HTERT RPE-1 (cell line): ENCODE measurements around the gene FBXL13.
"Not testable (repeated sequence)": the region's sequence is repeated elsewhere in the genome, so short reads cannot be mapped to it uniquely, and the experiment has no call there.

Experiments used
- in situ Hi-C: fragments of 300-500 bp; cut with MboI; formaldehyde crosslinking; loops from 4 replicates; pipeline ENCODE4 v1.14.3; 2020; ENCODE audit warnings: low sequenced_read_pairs

The FBXL13 gene

GRCh38 chr7:102902052-102902451, 172.5 kb downstream of the FBXL13 start:
- in situ Hi-C loops: not testable (repeated sequence)

- in situ Hi-C loops: no loop called here
These were observed 176.1 kb downstream of the FBXL13 start for GRCh38 chr7:102898532-102898859.

GRCh38 chr7:102897856-102898531, 176.6 kb downstream of the FBXL13 start:
- in situ Hi-C loops: no loop called here

- in situ Hi-C loops: no loop called here
These were observed 177.4 kb downstream of the FBXL13 start for GRCh38 chr7:102897211-102897631.

GRCh38 chr7:102896585-102896984, 178.0 kb downstream of the FBXL13 start:
- in situ Hi-C loops: no loop called here

GRCh38 chr7:102895602-102896001, 179.0 kb downstream of the FBXL13 start:
- in situ Hi-C loops: no loop called here

GRCh38 chr7:102892631-102893278, 181.8 kb downstream of the FBXL13 start:
- in situ Hi-C loops: no loop called here

- in situ Hi-C loops: no loop called here
These were observed 182.8 kb downstream of the FBXL13 start for GRCh38 chr7:102891693-102892261.

- in situ Hi-C loops: no loop called here
These were observed 183.5 kb downstream of the FBXL13 start for GRCh38 chr7:102890971-102891692.

- in situ Hi-C loops: no loop called here
These were observed 184.2 kb downstream of the FBXL13 start for GRCh38 chr7:102890292-102890970.

GRCh38 chr7:102889851-102890250, 184.7 kb downstream of the FBXL13 start:
- in situ Hi-C loops: no loop called here

- in situ Hi-C loops: no loop called here
These were observed 185.9 kb downstream of the FBXL13 start for GRCh38 chr7:102888561-102889233.

GRCh38 chr7:102883098-102883860, 191.3 kb downstream of the FBXL13 start:
- in situ Hi-C loops: no loop called here

- in situ Hi-C loops: no loop called here
These were observed 198.8 kb downstream of the FBXL13 start for GRCh38 chr7:102875700-102876295.

- in situ Hi-C loops: no loop called here
These were observed 199.6 kb downstream of the FBXL13 start for GRCh38 chr7:102874966-102875365.

- in situ Hi-C loops: no loop called here
These were observed 200.3 kb downstream of the FBXL13 start for GRCh38 chr7:102874166-102874829.

GRCh38 chr7:102873470-102874165, 201.0 kb downstream of the FBXL13 start:
- in situ Hi-C loops: no loop called here

GRCh38 chr7:102872460-102872859, 202.1 kb downstream of the FBXL13 start:
- in situ Hi-C loops: no loop called here
